CD8-positive, alpha-beta memory T cell (primary cell): ENCODE results near the gene MXI1. TPM values are rescaled to one million over a fixed set of nuclear protein-coding genes. Genes with fewer than 3 reads are reported as not detected.
A peak's percentile ranks its signal among the peaks of the same experiment; 100 is the strongest.
"Not testable (repeated sequence)": the region's sequence is repeated elsewhere in the genome, so short reads cannot be mapped to it uniquely, and the experiment has no call there.

Experiments
- CTCF ChIA-PET: fragments of 350-600 bp; sonication (Branson Sonifier 250); formaldehyde crosslinking; loops from one replicate; lab custom pipeline; 2021; ENCODE audit warnings: antibody characterized with exemption; lab: Charles Lee
- POLR2A ChIA-PET: fragments of 350-600 bp; sonication (Branson Sonifier 250); formaldehyde crosslinking; loops from one replicate; lab custom pipeline; 2021; ENCODE audit warnings: antibody characterized with exemption; lab: Charles Lee
- DNase-seq, 5 donors: peaks; one replicate each; pipeline versions ENCODE4 v3.0.0 to v3.0.0-alpha.2; 2020 to 2022; ENCODE audit warnings: mixed read lengths in 1 of 5
- H3K27ac ChIP-seq: one replicate; pipeline ENCODE4 v1.7.0; 2013; ENCODE audit warnings: low read depth, mild to moderate bottlenecking, low read length, moderate library complexity
- H3K27me3 ChIP-seq: 2 replicates; pipeline ENCODE4 v1.7.0; 2013; ENCODE audit warnings: low read length, mild to moderate bottlenecking; ENCODE audit not compliant: insufficient read depth, poor library complexity, severe bottlenecking
- H3K36me3 ChIP-seq: 2 replicates; pipeline ENCODE4 v1.7.0; 2013; ENCODE audit warnings: mild to moderate bottlenecking, low read length, moderate library complexity; ENCODE audit not compliant: insufficient read depth
- H3K4me1 ChIP-seq: 2 replicates; pipeline ENCODE4 v1.7.0; 2013; ENCODE audit warnings: mild to moderate bottlenecking, low read length, moderate library complexity; ENCODE audit not compliant: insufficient read depth
- H3K4me3 ChIP-seq: 2 replicates; pipeline ENCODE4 v1.7.0; 2013; ENCODE audit warnings: mild to moderate bottlenecking, low read length
- H3K9me3 ChIP-seq: 2 replicates; pipeline ENCODE4 v1.7.0; 2013; ENCODE audit warnings: mild to moderate bottlenecking, low read length
- H3K27ac Mint-ChIP-seq, 8 donors: one replicate each; pipeline ENCODE4 v1.8.0; 2020 to 2021; ENCODE audit warnings: mixed read lengths in 8 of 8, mild to moderate bottlenecking in 6 of 8, inconsistent platforms in 3 of 8, moderate library complexity in 3 of 8
- H3K27me3 Mint-ChIP-seq, 2 donors: one replicate each; pipeline ENCODE4 v1.8.0; 2020 to 2021; ENCODE audit warnings: mixed read lengths in 2 of 2, mild to moderate bottlenecking in 1 of 2, moderate library complexity in 1 of 2
- H3K36me3 Mint-ChIP-seq, 3 donors: one replicate each; pipeline ENCODE4 v1.8.0; 2020 to 2021; ENCODE audit warnings: mixed read lengths in 3 of 3, inconsistent platforms in 1 of 3, mild to moderate bottlenecking in 1 of 3
- H3K4me1 Mint-ChIP-seq, 3 donors: one replicate each; pipeline ENCODE4 v1.8.0; 2020 to 2021; ENCODE audit warnings: mixed read lengths in 3 of 3, inconsistent platforms in 1 of 3, mild to moderate bottlenecking in 1 of 3
- H3K4me3 Mint-ChIP-seq, 7 donors: one replicate each; pipeline ENCODE4 v1.8.0; 2020 to 2021; ENCODE audit warnings: mixed read lengths in 7 of 7, mild to moderate bottlenecking in 6 of 7, moderate library complexity in 4 of 7, inconsistent platforms in 2 of 7
- H3K9me3 Mint-ChIP-seq, 5 donors: one replicate each; pipeline ENCODE4 v1.8.0; 2020 to 2022; ENCODE audit warnings: mixed read lengths in 5 of 5, mild to moderate bottlenecking in 3 of 5, moderate library complexity in 2 of 5, inconsistent platforms in 1 of 5
- polyA plus RNA-seq: library from polyadenylated mRNA; unstranded; fragments of 300-500 nt; fragmentation: Illumina TruSeq; gene quantifications from one replicate; pipeline ENCODE4 v1.2.3, GENCODE V29; 2021
- total RNA-seq, 2 experiments: library from RNA; stranded (reverse); gene quantifications; one replicate each; pipeline ENCODE4 v1.2.3, GENCODE V29; 2021

The MXI1 gene
- total and polyA plus RNA-seq, 3 experiments from 2014 or later, result 8.6 to 32.3 (median 9.2) TPM

DNA sequence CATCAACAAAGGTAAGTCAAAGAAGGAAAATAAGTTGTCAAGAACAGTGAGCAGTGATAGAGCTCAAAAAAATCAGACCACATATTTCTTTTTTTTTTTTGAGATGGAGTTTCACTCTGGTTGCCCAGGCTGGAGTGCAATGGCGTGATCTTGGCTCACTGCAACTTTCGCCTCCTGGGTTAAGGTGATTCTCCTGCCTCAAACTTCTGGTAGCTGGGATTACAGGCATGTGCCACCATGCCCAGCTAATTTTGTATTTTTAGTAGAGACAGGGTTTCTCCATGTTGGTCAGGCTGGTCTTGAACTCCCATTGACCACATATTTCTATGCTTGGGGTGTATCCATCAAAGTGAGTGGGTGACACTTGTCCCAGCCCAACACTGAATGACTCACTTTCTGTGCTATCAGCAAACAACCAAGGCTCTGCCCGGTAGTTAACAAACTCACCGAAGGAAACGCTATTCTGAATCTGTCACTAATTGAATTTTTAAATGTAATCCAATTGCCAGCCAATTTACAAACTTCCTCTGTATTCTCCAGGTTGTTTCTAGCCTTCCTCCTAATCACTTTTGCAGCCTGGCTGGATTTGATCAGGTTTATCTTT, 116.9 kb downstream of the MXI1 start:
- Mint-ChIP-seq H3K27ac (no peak overlapping the region), H3K27me3 (peaks cover 12 to 32% of the 10 kb centered on the region in 2 donors)

GRCh38 chr10:110324805-110325280, 117.4 kb downstream of the MXI1 start:
- Mint-ChIP-seq H3K27ac (no peak overlapping the region), H3K9me3 (peaks cover 5 to 10% (median 6%) of the 10 kb centered on the region in 5 donors), H3K36me3 (peaks cover 0 to 19% (median 0%) of the 10 kb centered on the region in 3 donors), H3K27me3 (peaks cover 10 to 32% of the 10 kb centered on the region in 2 donors), H3K4me3 (no peak overlapping the region), H3K4me1 (no peaks in the 10 kb centered on the region)
- Histone ChIP-seq H3K27me3 (no peaks in the 10 kb centered on the region), H3K36me3 (no peaks in the 10 kb centered on the region), H3K4me3 (no peak overlapping the region), H3K9me3 (no peaks in the 10 kb centered on the region), H3K27ac (no peak overlapping the region), H3K4me1 (no peaks in the 10 kb centered on the region)
- CTCF ChIA-PET, result interaction anchor here (1.6 kb wide), 1 partner anchor 18 kb away, joined by 5 read pairs; no protein-coding TSS in a partner anchor
- POLR2A ChIA-PET, result interaction anchor here (0.5 kb wide), 1 partner anchor 162 kb away, joined by 4 read pairs; no protein-coding TSS in a partner anchor
- no peak for DNase-seq

More for the DNA sequence above, 116.9 kb downstream of the MXI1 start:
- Histone ChIP-seq H3K27me3 (no peaks in the 10 kb centered on the region), H3K27ac (no peak overlapping the region), H3K4me3 (no peak overlapping the region), H3K36me3 (no peaks in the 10 kb centered on the region), H3K9me3 (no peaks in the 10 kb centered on the region), H3K4me1 (no peaks in the 10 kb centered on the region)
- CTCF ChIA-PET, result interaction anchor here (1.6 to 2.4 kb wide), 3 partner anchors 10 to 19 kb away, joined by 5 to 7 read pairs (median 5); partner anchors contain the start of gene SMNDC1
- Mint-ChIP-seq H3K36me3 (peaks cover 0 to 20% (median 0%) of the 10 kb centered on the region in 3 donors), H3K9me3 (peaks cover 4 to 9% (median 6%) of the 10 kb centered on the region in 5 donors), H3K4me3 (no peak overlapping the region), H3K4me1 (no peaks in the 10 kb centered on the region)
- DNase-seq, result no peak
- POLR2A ChIA-PET, result interaction anchor here (0.5 kb wide), 1 partner anchor 162 kb away, joined by 4 read pairs; no protein-coding TSS in a partner anchor

- no peaks in the 10 kb centered on the region for H3K4me1 Mint-ChIP-seq
- H3K36me3 ChIP-seq, result no peaks in the 10 kb centered on the region
- ChIA-PET CTCF (no interaction called here), POLR2A (no interaction called here)
- no peaks in the 10 kb centered on the region for H3K4me1 ChIP-seq
- H3K36me3 Mint-ChIP-seq, result peaks cover 0 to 16% (median 0%) of the 10 kb centered on the region in 3 donors
- H3K4me3 ChIP-seq, result no peak overlapping the region
- H3K27ac Mint-ChIP-seq, result peak overlapping the region in 2 of 8 donors; percentile 56 to 88
- peaks cover 8 to 18% (median 13%) of the 10 kb centered on the region in 5 donors for H3K9me3 Mint-ChIP-seq
- no peak overlapping the region for H3K27ac ChIP-seq
- no peaks in the 10 kb centered on the region for H3K27me3 ChIP-seq
- H3K9me3 ChIP-seq, result no peaks in the 10 kb centered on the region
- DNase-seq, result no peak
- H3K4me3 Mint-ChIP-seq, result no peak overlapping the region
- H3K27me3 Mint-ChIP-seq, result peaks cover 10 to 32% of the 10 kb centered on the region in 2 donors
These were observed 119.1 kb downstream of the MXI1 start for GRCh38 chr10:110326351-110327032.

DNA sequence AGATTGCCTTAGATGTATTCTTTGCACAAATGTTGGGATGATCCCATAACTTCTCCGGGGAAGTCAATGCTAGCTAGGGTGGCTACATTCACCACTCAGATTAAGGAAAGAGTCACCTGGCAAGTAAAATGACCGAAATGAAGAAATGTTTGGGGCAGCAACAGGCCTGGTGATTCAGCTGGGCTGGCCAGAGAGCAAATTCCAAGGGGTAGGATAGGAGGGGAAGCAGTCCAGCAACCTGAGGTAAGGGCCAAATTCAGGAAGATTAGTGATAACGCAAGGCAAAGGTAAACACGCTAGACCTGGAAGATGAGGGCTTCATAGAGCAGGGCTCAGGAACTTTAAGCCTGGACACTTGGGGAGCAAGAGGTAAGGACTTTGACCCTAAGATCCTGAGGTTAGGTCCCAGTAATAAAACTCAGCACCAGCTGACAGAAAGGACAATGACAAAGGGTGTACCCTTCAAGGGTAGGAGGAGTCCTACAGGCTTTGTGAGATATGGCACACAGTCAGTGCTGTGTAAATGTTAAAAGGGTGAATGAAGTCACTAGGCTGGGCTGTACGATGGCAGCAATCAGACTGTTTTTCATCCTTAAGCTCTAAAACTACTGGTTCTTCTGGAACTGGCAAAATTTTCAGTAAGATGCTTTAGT, 120.0 kb downstream of the MXI1 start:
- Mint-ChIP-seq H3K27ac (no peak overlapping the region), H3K4me1 (no peaks in the 10 kb centered on the region), H3K36me3 (peaks cover 0 to 13% (median 0%) of the 10 kb centered on the region in 3 donors), H3K27me3 (peaks cover 10 to 29% of the 10 kb centered on the region in 2 donors), H3K9me3 (peaks cover 8 to 16% (median 12%) of the 10 kb centered on the region in 5 donors), H3K4me3 (no peak overlapping the region)
- H3K9me3 ChIP-seq, result no peaks in the 10 kb centered on the region
- H3K4me3 ChIP-seq, result no peak overlapping the region
- ChIA-PET POLR2A (no interaction called here), CTCF (no interaction called here)
- no peak for DNase-seq
- no peaks in the 10 kb centered on the region for H3K4me1 ChIP-seq
- no peaks in the 10 kb centered on the region for H3K36me3 ChIP-seq
- H3K27ac ChIP-seq, result no peak overlapping the region
- no peaks in the 10 kb centered on the region for H3K27me3 ChIP-seq

DNA sequence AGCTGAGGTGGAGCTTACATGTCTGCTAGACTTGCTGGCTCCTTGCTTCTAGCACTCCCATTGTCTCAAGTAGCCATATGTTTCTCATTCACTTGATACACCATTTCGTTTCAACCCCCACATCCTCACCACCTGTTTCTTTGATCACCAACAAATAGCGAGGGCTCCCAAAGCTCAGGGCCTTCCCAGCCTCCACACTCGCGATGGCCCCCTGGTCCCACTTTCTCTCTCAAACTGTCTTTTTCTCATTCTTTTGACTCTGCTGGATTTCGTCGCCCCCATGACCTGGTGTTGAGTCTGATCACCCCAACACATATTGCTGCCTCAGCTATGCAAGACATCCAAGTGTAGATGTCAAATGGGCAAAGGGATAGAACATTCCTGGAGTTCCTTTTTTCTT, 123.3 kb downstream of the MXI1 start:
- no peak overlapping the region for H3K4me3 Mint-ChIP-seq
- Histone ChIP-seq H3K4me1 (no peaks in the 10 kb centered on the region), H3K36me3 (no peaks in the 10 kb centered on the region), H3K27me3 (no peaks in the 10 kb centered on the region), H3K27ac (no peak overlapping the region), H3K9me3 (no peaks in the 10 kb centered on the region), H3K4me3 (no peak overlapping the region)
- H3K4me1 Mint-ChIP-seq, result peaks cover 6 to 8% (median 7%) of the 10 kb centered on the region in 3 donors
- no peak for DNase-seq
- CTCF ChIA-PET, result no interaction called here
- H3K27me3 Mint-ChIP-seq, result peaks cover 7 to 18% of the 10 kb centered on the region in 2 donors
- H3K27ac Mint-ChIP-seq, result peak overlapping the region in 1 of 8 donors; percentile 77
- peaks cover 8 to 16% (median 11%) of the 10 kb centered on the region in 5 donors for H3K9me3 Mint-ChIP-seq
- H3K36me3 Mint-ChIP-seq, result peaks cover 0 to 13% (median 0%) of the 10 kb centered on the region in 3 donors
- POLR2A ChIA-PET, result no interaction called here

- peaks cover 0 to 13% (median 0%) of the 10 kb centered on the region in 3 donors for H3K36me3 Mint-ChIP-seq
- POLR2A ChIA-PET, H3K4me1 ChIP-seq, H3K4me3 Mint-ChIP-seq, H3K27ac ChIP-seq, H3K36me3 ChIP-seq, CTCF ChIA-PET, DNase-seq, H3K27me3 ChIP-seq, H3K9me3 ChIP-seq, H3K4me3 ChIP-seq: not testable (repeated sequence)
- peaks cover 3 to 12% of the 10 kb centered on the region in 2 donors for H3K27me3 Mint-ChIP-seq
- peaks cover 8 to 13% (median 9%) of the 10 kb centered on the region in 3 donors for H3K4me1 Mint-ChIP-seq
- H3K9me3 Mint-ChIP-seq, result peaks cover 8 to 16% (median 11%) of the 10 kb centered on the region in 5 donors
- peak overlapping the region in 1 of 8 donors; percentile 79 for H3K27ac Mint-ChIP-seq
These were observed 123.9 kb downstream of the MXI1 start for GRCh38 chr10:110331226-110331795.

- peaks cover 8 to 13% (median 9%) of the 10 kb centered on the region in 3 donors for H3K4me1 Mint-ChIP-seq
- H3K27me3 Mint-ChIP-seq, result no peaks in the 10 kb centered on the region
- POLR2A ChIA-PET, result no interaction called here
- CTCF ChIA-PET, result interaction anchor here (1.2 to 1.6 kb wide), 3 partner anchors 10 to 214 kb away, joined by 3 to 7 read pairs (median 5); no protein-coding TSS in a partner anchor
- no peaks in the 10 kb centered on the region for H3K27me3 ChIP-seq
- no peaks in the 10 kb centered on the region for H3K9me3 ChIP-seq
- H3K27ac ChIP-seq, result no peak overlapping the region
- H3K4me3 ChIP-seq, result no peak overlapping the region
- H3K4me3 Mint-ChIP-seq, result no peak overlapping the region
- H3K27ac Mint-ChIP-seq, result no peak overlapping the region
- peaks cover 8 to 16% (median 11%) of the 10 kb centered on the region in 5 donors for H3K9me3 Mint-ChIP-seq
- H3K4me1 ChIP-seq, result no peaks in the 10 kb centered on the region
- H3K36me3 ChIP-seq, result no peaks in the 10 kb centered on the region
- peaks cover 0 to 8% (median 0%) of the 10 kb centered on the region in 3 donors for H3K36me3 Mint-ChIP-seq
- no peak for DNase-seq
These were observed 126.8 kb downstream of the MXI1 start for GRCh38 chr10:110334061-110334656.
